ENCODE measurements around the gene TOB1.

GRCh38 chr17:50829332-50829731 is 36.8 kb downstream of the TOB1 start:
- TF ChIP-seq CTCF (IDR thresholded peaks at IDR 0.05) (no peak), POLR2A (IDR thresholded peaks at IDR 0.05) (no peak)
